Globus pallidus (tissue), 1 donor: Measurements from ENCODE around the gene CYB5D1.
"Not testable (repeated sequence)": the region's sequence is repeated elsewhere in the genome, so short reads cannot be mapped to it uniquely, and the experiment has no call there.

ENCODE experiments used
- DNase-seq: peaks from one replicate; pipeline ENCODE4 v3.0.0-alpha.2; 2015; ENCODE audit warnings: low spot score

CYB5D1 gene

GRCh38 chr17:7857713-7858521 is at the start of gene CYB5D1:
Gene CYB5D1, plus strand, starts transcription at chr17:7858003. Its CDS starts 132 bp downstream, at chr17:7858135.
- DNase-seq: no peak

GRCh38 chr17:7809086-7809790 is 48.6 kb upstream of the CYB5D1 start:
- DNase-seq: no peak

- not testable (repeated sequence) for DNase-seq
These were observed 47.9 kb upstream of the CYB5D1 start for GRCh38 chr17:7809791-7810343.

- DNase-seq: no peak
These were observed 46.6 kb upstream of the CYB5D1 start for GRCh38 chr17:7811251-7811650.

- DNase-seq: no peak
These were observed 42.8 kb upstream of the CYB5D1 start for GRCh38 chr17:7814969-7815368.

- DNase-seq: no peak
These were observed 40.7 kb upstream of the CYB5D1 start for GRCh38 chr17:7816926-7817642.

- DNase-seq: no peak
These were observed 40.2 kb upstream of the CYB5D1 start for GRCh38 chr17:7817643-7817964.

- no peak for DNase-seq
These were observed 39.8 kb upstream of the CYB5D1 start for GRCh38 chr17:7818026-7818425.

GRCh38 chr17:7818746-7819645 is 38.8 kb upstream of the CYB5D1 start:
- DNase-seq: no peak

- DNase-seq: no peak
These were observed 37.6 kb upstream of the CYB5D1 start for GRCh38 chr17:7820231-7820630.

- no peak for DNase-seq
These were observed 35.7 kb upstream of the CYB5D1 start for GRCh38 chr17:7822126-7822525.

GRCh38 chr17:7823581-7824001 is 34.2 kb upstream of the CYB5D1 start:
- DNase-seq: no peak

- no peak for DNase-seq
These were observed 33.5 kb upstream of the CYB5D1 start for GRCh38 chr17:7824021-7824924.

- no peak for DNase-seq
These were observed 32.4 kb upstream of the CYB5D1 start for GRCh38 chr17:7825206-7825990.

GRCh38 chr17:7830616-7831015 is 27.2 kb upstream of the CYB5D1 start:
- DNase-seq: no peak

GRCh38 chr17:7831233-7831632 is 26.6 kb upstream of the CYB5D1 start:
- DNase-seq: no peak

- DNase-seq: no peak
These were observed 25.4 kb upstream of the CYB5D1 start for GRCh38 chr17:7832431-7832830.

- no peak for DNase-seq
These were observed 24.6 kb upstream of the CYB5D1 start for GRCh38 chr17:7833011-7833794.
